Liver (tissue), 3 donors: ENCODE data around the gene TTLL5.

ENCODE experiments used
- CTCF ChIP-seq: fragments of 150-350 bp; IDR thresholded peaks from 2 replicates; pipeline ENCODE4 v1.5.1; 2017; ENCODE audit warnings: improper control_type of control experiment, low read depth, low read length; ENCODE audit not compliant: missing input control
- NR2F2 ChIP-seq: IDR thresholded peaks from 2 replicates; pipeline ENCODE4 v1.6.1; 2016; ENCODE audit warnings: antibody characterized with exemption
- SP1 ChIP-seq: IDR thresholded peaks from 2 replicates; pipeline ENCODE4 v1.6.1; 2018; ENCODE audit warnings: antibody characterized with exemption, mild to moderate bottlenecking
- donor health status: healthy.
- donor health status: healthy.

GRCh38 chr14:75649773-75650172 lies 11.3 kb upstream of the TTLL5 start:
- TF ChIP-seq NR2F2 (no peak), CTCF (no peak), SP1 (no peak)
